Measurements from ENCODE around the gene C10orf90. TPM values are rescaled to one million over a fixed set of nuclear protein-coding genes. Genes with fewer than 3 reads are reported as not detected.
A peak's percentile ranks its signal among the peaks of the same experiment; 100 is the strongest.

The C10orf90 gene
- total RNA-seq, 1 experiment from 2014 or later: not detected

- peaks cover 5% of the 10 kb centered on the region for H3K4me1 Mint-ChIP-seq (ENCODE audit: insufficient read depth, unreplicated experiment)
- H3K27me3 Mint-ChIP-seq (ENCODE audit: insufficient read depth, unreplicated experiment): no peaks in the 10 kb centered on the region
- no peaks in the 10 kb centered on the region for H3K36me3 Mint-ChIP-seq (ENCODE audit: insufficient read depth, unreplicated experiment)
- BruUV-seq (replicated peaks): no TSS peak
- H3K9me3 Mint-ChIP-seq (ENCODE audit: unreplicated experiment): no peaks in the 10 kb centered on the region
- no peak for TF ChIP-seq CTCF (IDR thresholded peaks at IDR 0.05; ENCODE audit: unreplicated experiment)
- H3K4me3 Mint-ChIP-seq (ENCODE audit: unreplicated experiment): no peak overlapping the region
- CTCF ChIA-PET: no interaction called here
- H3K27ac Mint-ChIP-seq (ENCODE audit: low read depth, unreplicated experiment): no peak overlapping the region
- DNase-seq (ENCODE audit: unreplicated experiment): peak; percentile 86
- intact Hi-C loops (cut with micrococcal nuclease): no loop called here
- POLR2A ChIA-PET: no interaction called here
Observed at GRCh38 chr10:126663880-126664279, 6.6 kb downstream of the C10orf90 start.

DNA sequence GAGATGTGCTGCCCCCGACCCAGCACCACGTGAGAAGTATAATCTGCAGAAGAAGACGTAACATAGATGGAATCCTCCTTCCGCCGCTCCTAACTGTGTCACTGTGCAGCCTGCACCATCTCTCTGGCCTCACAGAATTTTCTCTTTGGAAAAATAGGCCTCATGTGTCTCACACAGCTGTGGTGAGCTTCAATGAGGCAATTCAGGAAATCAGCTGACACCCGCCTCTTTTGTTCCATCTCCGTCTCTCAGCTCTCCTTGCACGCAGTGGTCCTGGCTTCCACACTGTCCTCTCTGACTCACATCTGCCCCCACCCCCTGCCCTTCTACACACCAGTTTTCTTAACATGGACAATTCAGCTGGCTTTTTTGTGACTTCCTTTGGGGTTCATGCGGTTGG lies 7.2 kb downstream of the C10orf90 start:
- no peak overlapping the region for H3K27ac Mint-ChIP-seq (ENCODE audit: low read depth, unreplicated experiment)
- intact Hi-C loops (cut with micrococcal nuclease): no loop called here
- no TSS peak for BruUV-seq (replicated peaks)

DNA sequence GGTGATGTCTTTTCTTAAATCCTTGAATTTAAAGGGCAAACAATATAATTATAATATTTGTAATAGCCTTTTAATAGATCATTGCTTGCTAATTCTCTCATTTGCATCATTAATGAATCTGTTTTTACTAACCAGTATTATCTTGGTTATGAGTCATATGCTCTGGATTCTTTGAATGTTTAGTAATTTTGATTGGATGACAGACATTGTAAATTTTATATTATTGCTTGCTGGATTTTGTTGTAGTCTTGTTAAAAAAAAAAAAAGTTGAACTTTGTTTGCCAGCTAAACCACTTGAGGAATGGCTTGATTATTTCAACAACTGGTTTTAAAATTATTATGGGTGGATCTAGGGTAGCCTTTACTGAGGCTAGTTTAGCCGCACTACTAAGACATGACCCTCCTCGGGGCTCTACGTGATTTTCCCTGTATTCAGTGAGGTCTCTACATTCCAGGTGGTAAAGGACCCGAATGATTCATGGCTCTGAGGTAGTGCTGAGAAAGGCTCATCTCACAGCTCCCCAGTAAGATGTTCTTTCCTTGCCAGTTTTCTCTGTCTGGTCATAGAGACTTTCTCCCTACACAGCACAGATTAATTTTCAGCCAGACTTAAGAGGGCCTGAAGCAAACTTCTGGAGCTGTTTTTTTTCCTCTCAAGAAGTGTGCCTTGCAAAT lies 8.5 kb downstream of the C10orf90 start:
- CTCF ChIA-PET: interaction anchor here (0.7 kb wide), 1 partner anchor 907 kb away, joined by 3 read pairs; no protein-coding TSS in a partner anchor
- Mint-ChIP-seq H3K4me3 (ENCODE audit: unreplicated experiment) (no peak overlapping the region), H3K4me1 (ENCODE audit: insufficient read depth, unreplicated experiment) (peaks cover 5% of the 10 kb centered on the region)

More for the DNA sequence above, 7.2 kb downstream of the C10orf90 start:
- CTCF ChIA-PET: no interaction called here
- H3K9me3 Mint-ChIP-seq (ENCODE audit: unreplicated experiment): no peaks in the 10 kb centered on the region
- POLR2A ChIA-PET: interaction anchor here (0.7 kb wide), 1 partner anchor 124 kb away, joined by 3 read pairs; no protein-coding TSS in a partner anchor
- TF ChIP-seq CTCF (IDR thresholded peaks at IDR 0.05; ENCODE audit: unreplicated experiment): no peak
- DNase-seq (ENCODE audit: unreplicated experiment): peak; percentile 81
- H3K27me3 Mint-ChIP-seq (ENCODE audit: insufficient read depth, unreplicated experiment): no peaks in the 10 kb centered on the region
- H3K36me3 Mint-ChIP-seq (ENCODE audit: insufficient read depth, unreplicated experiment): no peaks in the 10 kb centered on the region
- H3K4me3 Mint-ChIP-seq (ENCODE audit: unreplicated experiment): no peak overlapping the region
- H3K4me1 Mint-ChIP-seq (ENCODE audit: insufficient read depth, unreplicated experiment): peaks cover 5% of the 10 kb centered on the region

GRCh38 chr10:126661356-126661755 lies 9.1 kb downstream of the C10orf90 start:
- no peak for DNase-seq (ENCODE audit: unreplicated experiment)
- ChIA-PET CTCF (no interaction called here), POLR2A (no interaction called here)
- intact Hi-C loops (cut with micrococcal nuclease): no loop called here
- Mint-ChIP-seq H3K4me3 (ENCODE audit: unreplicated experiment) (no peak overlapping the region), H3K9me3 (ENCODE audit: unreplicated experiment) (no peaks in the 10 kb centered on the region), H3K36me3 (ENCODE audit: insufficient read depth, unreplicated experiment) (no peaks in the 10 kb centered on the region), H3K4me1 (ENCODE audit: insufficient read depth, unreplicated experiment) (peaks cover 5% of the 10 kb centered on the region), H3K27me3 (ENCODE audit: insufficient read depth, unreplicated experiment) (no peaks in the 10 kb centered on the region), H3K27ac (ENCODE audit: low read depth, unreplicated experiment) (no peak overlapping the region)
- no TSS peak for BruUV-seq (replicated peaks)
- TF ChIP-seq CTCF (IDR thresholded peaks at IDR 0.05; ENCODE audit: unreplicated experiment): no peak

More for the DNA sequence above, 8.5 kb downstream of the C10orf90 start:
- H3K27ac Mint-ChIP-seq (ENCODE audit: low read depth, unreplicated experiment): no peak overlapping the region
- H3K36me3 Mint-ChIP-seq (ENCODE audit: insufficient read depth, unreplicated experiment): no peaks in the 10 kb centered on the region
- no peaks in the 10 kb centered on the region for H3K27me3 Mint-ChIP-seq (ENCODE audit: insufficient read depth, unreplicated experiment)
- no peaks in the 10 kb centered on the region for H3K9me3 Mint-ChIP-seq (ENCODE audit: unreplicated experiment)
- BruUV-seq (replicated peaks): no TSS peak
- no peak for TF ChIP-seq CTCF (IDR thresholded peaks at IDR 0.05; ENCODE audit: unreplicated experiment)
- no peak for DNase-seq (ENCODE audit: unreplicated experiment)
- intact Hi-C loops (cut with micrococcal nuclease): no loop called here
- POLR2A ChIA-PET: no interaction called here
